Loucy (cell line): ENCODE results near the gene PHTF2.
A peak's percentile ranks its signal among the peaks of the same experiment; 100 is the strongest.

ENCODE experiments used
- H2AFZ ChIP-seq: fragments of 200-600 bp; sonication (generic); 2 replicates; pipeline ENCODE4 v1.6.0; 2016; ENCODE audit warnings: antibody characterized with exemption, mild to moderate bottlenecking, low read length, moderate library complexity
- H3F3A ChIP-seq: fragments of 200-600 bp; 2 replicates; pipeline ENCODE4 v1.6.0; 2016; ENCODE audit warnings: antibody characterized with exemption, low read depth, mild to moderate bottlenecking
- H3K27me3 ChIP-seq: fragments of 200-600 bp; sonication (generic); 2 replicates; pipeline ENCODE4 v1.6.1; 2014; ENCODE audit warnings: low read length, mild to moderate bottlenecking; ENCODE audit not compliant: insufficient read depth, poor library complexity, severe bottlenecking
- H3K36me3 ChIP-seq: fragments of 200-600 bp; sonication (generic); 2 replicates; pipeline ENCODE4 v1.6.1; 2016; ENCODE audit warnings: low read length; ENCODE audit not compliant: insufficient read depth
- H3K4me1 ChIP-seq: fragments of 200-600 bp; sonication (generic); 2 replicates; pipeline ENCODE4 v1.5.1; 2014; ENCODE audit warnings: low read length, mild to moderate bottlenecking; ENCODE audit not compliant: insufficient read depth, poor library complexity, severe bottlenecking
- H3K4me2 ChIP-seq: fragments of 200-600 bp; sonication (generic); 2 replicates; pipeline ENCODE4 v1.6.0; 2014; ENCODE audit warnings: antibody characterized with exemption, low read length, low read depth, mild to moderate bottlenecking; ENCODE audit not compliant: poor library complexity, severe bottlenecking
- H3K4me3 ChIP-seq: fragments of 200-600 bp; sonication (generic); 2 replicates; pipeline ENCODE4 v1.5.1; 2014; ENCODE audit warnings: low read length, mild to moderate bottlenecking, mixed read lengths; ENCODE audit not compliant: poor library complexity, severe bottlenecking
- H3K79me2 ChIP-seq: fragments of 200-600 bp; sonication (generic); 2 replicates; pipeline ENCODE4 v1.6.1; 2014; ENCODE audit warnings: low read length; ENCODE audit not compliant: insufficient read depth
- H3K9ac ChIP-seq: fragments of 200-600 bp; sonication (generic); 2 replicates; pipeline ENCODE4 v1.6.0; 2014; ENCODE audit warnings: mild to moderate bottlenecking, low read depth, low read length, moderate library complexity; ENCODE audit not compliant: poor library complexity, severe bottlenecking
- H3K9me2 ChIP-seq: fragments of 200-600 bp; sonication (generic); replicated peaks from 2 replicates; pipeline ENCODE4 v1.6.1; 2016; ENCODE audit warnings: low read depth, low read length, mixed read lengths
- H3K9me3 ChIP-seq: fragments of 200-600 bp; sonication (generic); 2 replicates; pipeline ENCODE4 v1.6.1; 2014; ENCODE audit warnings: mild to moderate bottlenecking, antibody characterized with exemption, low read length, low read depth; ENCODE audit not compliant: insufficient read depth
- H4K20me1 ChIP-seq: fragments of 200-600 bp; sonication (generic); 2 replicates; pipeline ENCODE4 v1.6.0; 2014; ENCODE audit warnings: antibody characterized with exemption, low read length, mild to moderate bottlenecking; ENCODE audit not compliant: insufficient read depth, poor library complexity, severe bottlenecking
- EZH2phosphoT487 ChIP-seq: fragments of 200-600 bp; IDR thresholded peaks from 2 replicates; pipeline ENCODE4 v1.6.1; 2018; ENCODE audit warnings: antibody characterized with exemption, mild to moderate bottlenecking, moderate library complexity, borderline replicate concordance
- TF ChIP-seq, protein P1 (sequence below): fragments of 200-600 bp; sonication (generic); conservative IDR thresholded peaks from 2 replicates; pipeline ENCODE4 v1.5.1; 2014; ENCODE audit warnings: mild to moderate bottlenecking, antibody characterized with exemption, low read length

PHTF2 gene

GRCh38 chr7:77802557-77803405 is 4.2 kb downstream of the PHTF2 start:
- Histone ChIP-seq H4K20me1 (peaks cover 36% of the 10 kb centered on the region), H3K9me2 (no peaks in the 10 kb centered on the region), H3K27me3 (no peaks in the 10 kb centered on the region), H3K36me3 (no peaks in the 10 kb centered on the region; the same call in 1 of the 2 replicates), H3K4me2 (peak overlapping the region; percentile 45), H3F3A (no peaks in the 10 kb centered on the region), H2AFZ (no peak overlapping the region), H3K9me3 (peaks cover 13% of the 10 kb centered on the region), H3K9ac (no peak overlapping the region), H3K4me1 (peaks cover 37% of the 10 kb centered on the region), H3K79me2 (peaks cover 71% of the 10 kb centered on the region), H3K4me3 (peak overlapping the region; percentile 12)
- TF ChIP-seq EZH2phosphoT487 = peak; percentile 67; the same call in 1 of the 2 replicates
- TF ChIP-seq, protein P1, sequence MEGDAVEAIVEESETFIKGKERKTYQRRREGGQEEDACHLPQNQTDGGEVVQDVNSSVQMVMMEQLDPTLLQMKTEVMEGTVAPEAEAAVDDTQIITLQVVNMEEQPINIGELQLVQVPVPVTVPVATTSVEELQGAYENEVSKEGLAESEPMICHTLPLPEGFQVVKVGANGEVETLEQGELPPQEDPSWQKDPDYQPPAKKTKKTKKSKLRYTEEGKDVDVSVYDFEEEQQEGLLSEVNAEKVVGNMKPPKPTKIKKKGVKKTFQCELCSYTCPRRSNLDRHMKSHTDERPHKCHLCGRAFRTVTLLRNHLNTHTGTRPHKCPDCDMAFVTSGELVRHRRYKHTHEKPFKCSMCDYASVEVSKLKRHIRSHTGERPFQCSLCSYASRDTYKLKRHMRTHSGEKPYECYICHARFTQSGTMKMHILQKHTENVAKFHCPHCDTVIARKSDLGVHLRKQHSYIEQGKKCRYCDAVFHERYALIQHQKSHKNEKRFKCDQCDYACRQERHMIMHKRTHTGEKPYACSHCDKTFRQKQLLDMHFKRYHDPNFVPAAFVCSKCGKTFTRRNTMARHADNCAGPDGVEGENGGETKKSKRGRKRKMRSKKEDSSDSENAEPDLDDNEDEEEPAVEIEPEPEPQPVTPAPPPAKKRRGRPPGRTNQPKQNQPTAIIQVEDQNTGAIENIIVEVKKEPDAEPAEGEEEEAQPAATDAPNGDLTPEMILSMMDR = no peak

- Histone ChIP-seq H3K4me3 (no peak overlapping the region), H3K79me2 (peaks cover 76% of the 10 kb centered on the region), H3K9ac (no peak overlapping the region), H3K36me3 (no peaks in the 10 kb centered on the region; the same call in 1 of the 2 replicates), H3K9me2 (no peaks in the 10 kb centered on the region), H4K20me1 (peaks cover 23% of the 10 kb centered on the region), H2AFZ (no peak overlapping the region), H3K4me1 (peaks cover 22% of the 10 kb centered on the region), H3K4me2 (no peak overlapping the region), H3K9me3 (peaks cover 18% of the 10 kb centered on the region), H3F3A (no peaks in the 10 kb centered on the region), H3K27me3 (no peaks in the 10 kb centered on the region)
- TF ChIP-seq, protein P1 = no peak
- TF ChIP-seq EZH2phosphoT487 = no peak
Measured at GRCh38 chr7:77806425-77806824, 7.9 kb downstream of the PHTF2 start.

DNA sequence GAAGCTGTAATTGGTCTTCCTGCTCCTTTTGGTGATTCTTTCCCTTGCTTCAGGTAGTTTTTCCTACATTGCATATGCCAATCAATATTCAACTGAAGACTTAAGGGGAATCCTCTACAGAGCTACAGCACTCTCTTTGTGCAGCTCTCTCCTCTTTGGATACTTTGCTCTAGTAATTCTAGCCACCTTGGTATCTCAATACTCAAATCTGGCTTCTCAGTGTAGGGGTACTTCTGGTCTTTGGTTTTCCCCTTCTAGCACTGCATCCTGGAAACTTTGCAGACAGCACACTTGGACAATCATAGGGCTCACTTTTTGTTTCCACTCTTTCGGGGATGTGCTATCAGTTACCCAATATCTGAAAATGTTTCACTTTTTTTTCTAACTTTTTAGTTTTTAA is 9.9 kb downstream of the PHTF2 start:
- Histone ChIP-seq H3K4me2 (no peak overlapping the region), H3F3A (no peaks in the 10 kb centered on the region)
- TF ChIP-seq, protein P1 = no peak
- no peak for TF ChIP-seq EZH2phosphoT487

More for the DNA sequence above, 9.9 kb downstream of the PHTF2 start:
- Histone ChIP-seq H3K79me2 (peaks cover 90% of the 10 kb centered on the region), H3K4me3 (no peak overlapping the region), H3K9me3 (peaks cover 18% of the 10 kb centered on the region), H4K20me1 (peaks cover 12% of the 10 kb centered on the region), H3K9ac (no peak overlapping the region), H3K4me1 (peaks cover 12% of the 10 kb centered on the region), H3K9me2 (no peaks in the 10 kb centered on the region), H3K36me3 (no peaks in the 10 kb centered on the region; the same call in 1 of the 2 replicates), H3K27me3 (no peaks in the 10 kb centered on the region), H2AFZ (no peak overlapping the region)
